Measurements from ENCODE around the gene IL24. TPM values are rescaled to one million over a fixed set of nuclear protein-coding genes. Genes with fewer than 3 reads are reported as not detected.

IL24 gene
- total and polyA plus RNA-seq, 10 of the 15 experiments (the other 5 are each of a cell fraction or from before 2014, with no cell fraction given) = 0.05 to 19.8 (median 0.35) TPM; not detected in 1

DNA sequence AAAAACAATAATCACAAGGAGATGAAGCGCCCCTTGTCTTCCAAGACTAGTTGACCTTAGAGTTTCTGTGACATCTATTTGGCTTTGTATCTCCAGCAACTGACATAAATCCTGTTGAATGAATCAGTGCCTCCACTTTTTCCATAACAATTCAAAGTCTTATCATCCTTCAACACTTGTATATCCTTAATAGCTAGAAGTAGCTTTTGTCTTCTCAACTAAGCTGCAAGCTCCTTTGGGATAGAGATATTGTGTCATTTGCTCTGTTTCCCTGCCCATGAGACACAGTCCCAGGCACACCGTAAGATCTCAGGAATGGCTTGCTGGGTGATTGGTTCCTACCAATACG is 43.3 kb downstream of the IL24 start:
- ATAC-seq (no peak), FAIRE-seq (no peak), DNase-seq (ENCODE audit: low read depth, low spot score) (no peak)
- Histone ChIP-seq H3K9ac (ENCODE audit: control insufficient read depth, insufficient read depth, low read length) (no peak overlapping the region), H3K4me2 (ENCODE audit: control insufficient read depth, insufficient read depth) (no peak overlapping the region), H3K4me3 (no peak overlapping the region), H3K9me3 (replicated peaks; ENCODE audit: control insufficient read depth, insufficient read depth, low read length) (no peaks in the 10 kb centered on the region), H2AFZ (ENCODE audit: control insufficient read depth, low read depth, low read length) (no peak overlapping the region), H3K36me3 (ENCODE audit: control insufficient read depth in 2 of 2, insufficient read depth in 2 of 2, low read length in 1 of 2) (no peaks in the 10 kb centered on the region), H3K79me2 (ENCODE audit: control insufficient read depth, insufficient read depth, low read length) (no peaks in the 10 kb centered on the region), H3K4me1 (ENCODE audit: control insufficient read depth, insufficient read depth, low read length) (no peaks in the 10 kb centered on the region), H3K27me3 (replicated peaks in 1 of 2; ENCODE audit: control insufficient read depth in 2 of 2, insufficient read depth in 2 of 2, low read length in 1 of 2) (no peaks in the 10 kb centered on the region), H4K20me1 (ENCODE audit: control insufficient read depth, insufficient read depth) (no peaks in the 10 kb centered on the region), H3K27ac (ENCODE audit: control insufficient read depth, insufficient read depth) (no peak overlapping the region)
- no TSS peak for BruUV-seq (replicated peaks)
- no peak for TF ChIP-seq RUNX3 (IDR thresholded peaks at IDR 0.05; ENCODE audit: low read length)
- no peak for TF ChIP-seq ZSCAN29 (IDR thresholded peaks at IDR 0.05)
- TF ChIP-seq, protein P1, sequence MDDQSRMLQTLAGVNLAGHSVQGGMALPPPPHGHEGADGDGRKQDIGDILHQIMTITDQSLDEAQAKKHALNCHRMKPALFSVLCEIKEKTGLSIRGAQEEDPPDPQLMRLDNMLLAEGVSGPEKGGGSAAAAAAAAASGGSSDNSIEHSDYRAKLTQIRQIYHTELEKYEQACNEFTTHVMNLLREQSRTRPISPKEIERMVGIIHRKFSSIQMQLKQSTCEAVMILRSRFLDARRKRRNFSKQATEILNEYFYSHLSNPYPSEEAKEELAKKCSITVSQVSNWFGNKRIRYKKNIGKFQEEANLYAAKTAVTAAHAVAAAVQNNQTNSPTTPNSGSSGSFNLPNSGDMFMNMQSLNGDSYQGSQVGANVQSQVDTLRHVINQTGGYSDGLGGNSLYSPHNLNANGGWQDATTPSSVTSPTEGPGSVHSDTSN (IDR thresholded peaks at IDR 0.05; ENCODE audit: insufficient replicate concordance, low read depth, low read length) = no peak
- no peak for TF ChIP-seq HDAC2 (IDR thresholded peaks at IDR 0.05)
- TF ChIP-seq ESRRA (IDR thresholded peaks at IDR 0.05; ENCODE audit: low read length) = no peak
- no peak for TF ChIP-seq NR2C1 (IDR thresholded peaks at IDR 0.05)
- no peak for TF ChIP-seq ZBTB33 (IDR thresholded peaks at IDR 0.05)
- TF ChIP-seq, protein P2, sequence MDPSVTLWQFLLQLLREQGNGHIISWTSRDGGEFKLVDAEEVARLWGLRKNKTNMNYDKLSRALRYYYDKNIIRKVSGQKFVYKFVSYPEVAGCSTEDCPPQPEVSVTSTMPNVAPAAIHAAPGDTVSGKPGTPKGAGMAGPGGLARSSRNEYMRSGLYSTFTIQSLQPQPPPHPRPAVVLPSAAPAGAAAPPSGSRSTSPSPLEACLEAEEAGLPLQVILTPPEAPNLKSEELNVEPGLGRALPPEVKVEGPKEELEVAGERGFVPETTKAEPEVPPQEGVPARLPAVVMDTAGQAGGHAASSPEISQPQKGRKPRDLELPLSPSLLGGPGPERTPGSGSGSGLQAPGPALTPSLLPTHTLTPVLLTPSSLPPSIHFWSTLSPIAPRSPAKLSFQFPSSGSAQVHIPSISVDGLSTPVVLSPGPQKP (IDR thresholded peaks at IDR 0.05; ENCODE audit: low read depth, low read length) = no peak
- no peak for TF ChIP-seq ETV6 (conservative IDR thresholded peaks at IDR 0.05 in 1 of 2, IDR thresholded peaks at IDR 0.05 in 1 of 2; ENCODE audit: borderline replicate concordance in 1 of 2, low read depth in 1 of 2)
- TF ChIP-seq MEF2A (IDR thresholded peaks at IDR 0.05; ENCODE audit: insufficient read depth, low read depth, low read length) = no peak
- no peak for TF ChIP-seq FOXK2 (IDR thresholded peaks at IDR 0.05)
- TF ChIP-seq, protein P3, sequence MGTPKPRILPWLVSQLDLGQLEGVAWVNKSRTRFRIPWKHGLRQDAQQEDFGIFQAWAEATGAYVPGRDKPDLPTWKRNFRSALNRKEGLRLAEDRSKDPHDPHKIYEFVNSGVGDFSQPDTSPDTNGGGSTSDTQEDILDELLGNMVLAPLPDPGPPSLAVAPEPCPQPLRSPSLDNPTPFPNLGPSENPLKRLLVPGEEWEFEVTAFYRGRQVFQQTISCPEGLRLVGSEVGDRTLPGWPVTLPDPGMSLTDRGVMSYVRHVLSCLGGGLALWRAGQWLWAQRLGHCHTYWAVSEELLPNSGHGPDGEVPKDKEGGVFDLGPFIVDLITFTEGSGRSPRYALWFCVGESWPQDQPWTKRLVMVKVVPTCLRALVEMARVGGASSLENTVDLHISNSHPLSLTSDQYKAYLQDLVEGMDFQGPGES (IDR thresholded peaks at IDR 0.05) = no peak
- no peak for TF ChIP-seq NRF1 (conservative IDR thresholded peaks at IDR 0.05; ENCODE audit: low read depth, low read length)
- TF ChIP-seq PML (IDR thresholded peaks at IDR 0.05; ENCODE audit: low read length) = no peak
- no peak for TF ChIP-seq NBN (IDR thresholded peaks at IDR 0.05)
- no peak for TF ChIP-seq POLR2AphosphoS5 (IDR thresholded peaks at IDR 0.05; ENCODE audit: low read length)
- TF ChIP-seq, protein P4, sequence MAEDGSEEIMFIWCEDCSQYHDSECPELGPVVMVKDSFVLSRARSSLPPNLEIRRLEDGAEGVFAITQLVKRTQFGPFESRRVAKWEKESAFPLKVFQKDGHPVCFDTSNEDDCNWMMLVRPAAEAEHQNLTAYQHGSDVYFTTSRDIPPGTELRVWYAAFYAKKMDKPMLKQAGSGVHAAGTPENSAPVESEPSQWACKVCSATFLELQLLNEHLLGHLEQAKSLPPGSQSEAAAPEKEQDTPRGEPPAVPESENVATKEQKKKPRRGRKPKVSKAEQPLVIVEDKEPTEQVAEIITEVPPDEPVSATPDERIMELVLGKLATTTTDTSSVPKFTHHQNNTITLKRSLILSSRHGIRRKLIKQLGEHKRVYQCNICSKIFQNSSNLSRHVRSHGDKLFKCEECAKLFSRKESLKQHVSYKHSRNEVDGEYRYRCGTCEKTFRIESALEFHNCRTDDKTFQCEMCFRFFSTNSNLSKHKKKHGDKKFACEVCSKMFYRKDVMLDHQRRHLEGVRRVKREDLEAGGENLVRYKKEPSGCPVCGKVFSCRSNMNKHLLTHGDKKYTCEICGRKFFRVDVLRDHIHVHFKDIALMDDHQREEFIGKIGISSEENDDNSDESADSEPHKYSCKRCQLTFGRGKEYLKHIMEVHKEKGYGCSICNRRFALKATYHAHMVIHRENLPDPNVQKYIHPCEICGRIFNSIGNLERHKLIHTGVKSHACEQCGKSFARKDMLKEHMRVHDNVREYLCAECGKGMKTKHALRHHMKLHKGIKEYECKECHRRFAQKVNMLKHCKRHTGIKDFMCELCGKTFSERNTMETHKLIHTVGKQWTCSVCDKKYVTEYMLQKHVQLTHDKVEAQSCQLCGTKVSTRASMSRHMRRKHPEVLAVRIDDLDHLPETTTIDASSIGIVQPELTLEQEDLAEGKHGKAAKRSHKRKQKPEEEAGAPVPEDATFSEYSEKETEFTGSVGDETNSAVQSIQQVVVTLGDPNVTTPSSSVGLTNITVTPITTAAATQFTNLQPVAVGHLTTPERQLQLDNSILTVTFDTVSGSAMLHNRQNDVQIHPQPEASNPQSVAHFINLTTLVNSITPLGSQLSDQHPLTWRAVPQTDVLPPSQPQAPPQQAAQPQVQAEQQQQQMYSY (CRISPR knock-in tag; IDR thresholded peaks at IDR 0.05) = no peak
- ChIA-PET POLR2A (no interaction called here), CTCF (interaction anchor here (1.4 to 4.7 kb wide), 5 partner anchors 8 to 309 kb away, joined by 4 to 29 read pairs (median 12); no protein-coding TSS in a partner anchor), SMC1A (ENCODE audit: uncharacterized antibody, unreplicated experiment) (interaction anchor here (0.6 to 1.4 kb wide), 7 partner anchors 9 to 221 kb away, joined by 3 read pairs; partner anchors contain the start of gene IL20), RAD21 (ENCODE audit: unreplicated experiment) (interaction anchor here (1.4 kb wide), 1 partner anchor 29 kb away, joined by 3 read pairs; no protein-coding TSS in a partner anchor)
- intact Hi-C loops (cut with micrococcal nuclease; ENCODE audit: unreplicated experiment) (no loop called here), in situ Hi-C loops (cut with MboI) (no loop called here)
- 54% methylated on average over 3 of the region's 3 CpGs for WGBS (ENCODE audit: insufficient coverage, insufficient replicate concordance, low lambda C conversion rate, missing lambda C conversion rate)
